Calu3 (cell line): Measurements from ENCODE around the gene DDIAS. TPM values are rescaled to one million over a fixed set of nuclear protein-coding genes. Genes with fewer than 3 reads are reported as not detected.

ENCODE experiments used
- BruUV-seq: library from RNA; stranded (reverse); fragments of 400-500 nt; replicated peaks from 2 replicates; lab custom pipeline; 2021; lab: Mats Ljungman, UMichigan
- CTCF ChIA-PET: fragments of 300-600 bp; sonication (Branson Sonifier 250); formaldehyde crosslinking; loops from one replicate; lab custom pipeline; 2022; ENCODE audit warnings: antibody characterized with exemption; lab: Charles Lee
- DNase-seq: peaks from one replicate; pipeline ENCODE4 v3.0.0; 2022
- H3K27ac Mint-ChIP-seq: one replicate; pipeline ENCODE4 v1.8.0; 2022; ENCODE audit warnings: mixed read lengths; ENCODE audit not compliant: unreplicated experiment
- H3K27me3 Mint-ChIP-seq: one replicate; pipeline ENCODE4 v1.8.0; 2022; ENCODE audit warnings: mixed read lengths; ENCODE audit not compliant: unreplicated experiment
- H3K36me3 Mint-ChIP-seq: one replicate; pipeline ENCODE4 v1.8.0; 2022; ENCODE audit warnings: mild to moderate bottlenecking, moderate library complexity, mixed read lengths; ENCODE audit not compliant: insufficient read depth, unreplicated experiment
- H3K4me1 Mint-ChIP-seq: one replicate; pipeline ENCODE4 v1.8.0; 2022; ENCODE audit warnings: mild to moderate bottlenecking, low read depth, mixed read lengths; ENCODE audit not compliant: unreplicated experiment
- H3K4me3 Mint-ChIP-seq: one replicate; pipeline ENCODE4 v1.8.0; 2022; ENCODE audit warnings: mild to moderate bottlenecking, low read depth, moderate library complexity, mixed read lengths; ENCODE audit not compliant: unreplicated experiment
- H3K9me3 Mint-ChIP-seq: one replicate; pipeline ENCODE4 v1.8.0; 2022; ENCODE audit warnings: low read depth, mixed read lengths; ENCODE audit not compliant: unreplicated experiment
- intact Hi-C: fragments of 100-400 bp; cut with micrococcal nuclease; formaldehyde crosslinking; loops from one replicate; pipeline ENCODE4 v1.10.0; 2022; ENCODE audit not compliant: unreplicated experiment
- total RNA-seq: library from RNA; stranded (reverse); gene quantifications from 2 replicates; pipeline ENCODE4 v1.2.3, GENCODE V29; 2022
- TF ChIP-seq, protein P1 (sequence below): fragments of 200-600 bp; IDR thresholded peaks from one replicate; pipeline ENCODE4 v1.8.0; 2022; ENCODE audit warnings: antibody characterized with exemption; ENCODE audit not compliant: unreplicated experiment

The DDIAS gene
- total RNA-seq, 1 experiment from 2014 or later = 10.9 TPM

DNA sequence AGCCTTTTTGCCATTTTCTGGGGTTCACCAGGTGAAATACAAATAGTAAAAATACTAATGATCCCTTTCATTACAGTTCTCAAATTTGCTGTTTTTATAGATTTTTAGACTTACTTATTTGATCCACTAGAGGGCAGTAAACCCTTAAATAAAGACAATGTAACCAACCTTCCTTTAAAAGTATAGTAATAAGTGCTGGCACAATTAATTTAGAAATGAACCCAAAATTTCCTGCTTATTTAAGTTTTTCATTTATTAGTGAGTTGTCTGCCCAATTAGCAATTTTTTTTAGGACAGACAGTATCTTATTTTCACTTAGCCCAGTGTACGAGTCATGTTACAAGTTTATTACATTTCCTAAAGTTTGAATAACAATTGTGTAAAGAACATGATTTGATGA, 4.7 kb downstream of the DDIAS start:
- TF ChIP-seq, protein P1, sequence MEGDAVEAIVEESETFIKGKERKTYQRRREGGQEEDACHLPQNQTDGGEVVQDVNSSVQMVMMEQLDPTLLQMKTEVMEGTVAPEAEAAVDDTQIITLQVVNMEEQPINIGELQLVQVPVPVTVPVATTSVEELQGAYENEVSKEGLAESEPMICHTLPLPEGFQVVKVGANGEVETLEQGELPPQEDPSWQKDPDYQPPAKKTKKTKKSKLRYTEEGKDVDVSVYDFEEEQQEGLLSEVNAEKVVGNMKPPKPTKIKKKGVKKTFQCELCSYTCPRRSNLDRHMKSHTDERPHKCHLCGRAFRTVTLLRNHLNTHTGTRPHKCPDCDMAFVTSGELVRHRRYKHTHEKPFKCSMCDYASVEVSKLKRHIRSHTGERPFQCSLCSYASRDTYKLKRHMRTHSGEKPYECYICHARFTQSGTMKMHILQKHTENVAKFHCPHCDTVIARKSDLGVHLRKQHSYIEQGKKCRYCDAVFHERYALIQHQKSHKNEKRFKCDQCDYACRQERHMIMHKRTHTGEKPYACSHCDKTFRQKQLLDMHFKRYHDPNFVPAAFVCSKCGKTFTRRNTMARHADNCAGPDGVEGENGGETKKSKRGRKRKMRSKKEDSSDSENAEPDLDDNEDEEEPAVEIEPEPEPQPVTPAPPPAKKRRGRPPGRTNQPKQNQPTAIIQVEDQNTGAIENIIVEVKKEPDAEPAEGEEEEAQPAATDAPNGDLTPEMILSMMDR = peak; percentile 21
- Mint-ChIP-seq H3K4me3 (no peak overlapping the region), H3K36me3 (peaks cover 14% of the 10 kb centered on the region), H3K9me3 (no peaks in the 10 kb centered on the region), H3K27me3 (no peaks in the 10 kb centered on the region), H3K4me1 (peaks cover 16% of the 10 kb centered on the region), H3K27ac (no peak overlapping the region)
- no peak for DNase-seq
- intact Hi-C loops = loop anchor here (2.0 to 10.0 kb wide), 4 partner anchors 166 to 911 kb away; partner anchors contain the start of genes PCF11 and RAB30
- no TSS peak for BruUV-seq
- CTCF ChIA-PET = no interaction called here

DNA sequence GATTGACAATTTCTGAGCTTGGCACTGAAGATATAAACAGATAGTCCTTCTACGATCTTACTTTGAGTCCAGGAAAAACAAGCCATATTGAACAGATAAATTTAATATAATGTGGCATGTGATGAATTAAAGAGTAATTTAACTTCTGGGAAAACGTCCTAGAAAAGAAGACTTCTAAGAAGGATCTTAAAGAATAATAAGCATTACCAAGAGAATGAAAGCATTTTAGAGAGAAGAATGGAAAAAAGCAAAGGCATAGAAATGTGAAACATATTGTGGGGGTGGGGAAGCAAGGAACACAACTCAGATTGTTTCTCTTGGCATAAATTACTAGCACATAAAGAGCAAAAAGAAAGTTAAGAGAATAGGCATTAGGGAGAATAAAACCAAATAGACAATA, 5.4 kb downstream of the DDIAS start:
- Mint-ChIP-seq H3K4me3 (no peak overlapping the region), H3K9me3 (no peaks in the 10 kb centered on the region), H3K4me1 (peaks cover 16% of the 10 kb centered on the region), H3K36me3 (peaks cover 7% of the 10 kb centered on the region), H3K27ac (no peak overlapping the region), H3K27me3 (no peaks in the 10 kb centered on the region)
- no peak for DNase-seq
- CTCF ChIA-PET = no interaction called here
- TF ChIP-seq, protein P1 = no peak
- BruUV-seq = no TSS peak
- intact Hi-C loops = loop anchor here (2.0 to 10.0 kb wide), 4 partner anchors 165 to 910 kb away; partner anchors contain the start of genes PCF11 and RAB30

DNA sequence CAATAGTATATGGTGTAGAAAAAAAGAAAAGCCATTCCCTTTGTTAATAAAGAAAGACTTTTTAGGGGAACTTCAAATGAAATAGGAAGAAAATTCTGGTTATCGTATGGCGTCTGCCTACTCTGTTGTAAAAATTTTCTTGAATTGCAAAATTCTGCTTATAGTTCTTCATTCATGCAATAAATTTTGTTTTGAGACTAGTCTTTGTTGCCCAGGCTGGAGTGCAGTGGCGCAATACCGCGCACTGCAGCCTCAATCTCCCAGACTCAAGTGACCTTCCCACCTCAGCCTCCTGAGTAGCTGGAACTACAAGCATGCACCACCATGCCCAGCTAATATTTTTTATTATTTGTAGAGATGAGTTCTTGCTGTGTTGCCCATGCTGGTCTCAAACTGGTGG, 5.8 kb downstream of the DDIAS start:
- peaks cover 2% of the 10 kb centered on the region for H3K36me3 Mint-ChIP-seq
- intact Hi-C loops = loop anchor here (2.0 to 10.0 kb wide), 4 partner anchors 165 to 910 kb away; partner anchors contain the start of genes PCF11 and RAB30
- CTCF ChIA-PET = no interaction called here
- DNase-seq = no peak
- H3K27ac Mint-ChIP-seq = no peak overlapping the region
- H3K4me1 Mint-ChIP-seq = peaks cover 13% of the 10 kb centered on the region
- H3K9me3 Mint-ChIP-seq = no peaks in the 10 kb centered on the region
- no peak overlapping the region for H3K4me3 Mint-ChIP-seq
- BruUV-seq = no TSS peak
- no peaks in the 10 kb centered on the region for H3K27me3 Mint-ChIP-seq
- TF ChIP-seq, protein P1 = no peak

DNA sequence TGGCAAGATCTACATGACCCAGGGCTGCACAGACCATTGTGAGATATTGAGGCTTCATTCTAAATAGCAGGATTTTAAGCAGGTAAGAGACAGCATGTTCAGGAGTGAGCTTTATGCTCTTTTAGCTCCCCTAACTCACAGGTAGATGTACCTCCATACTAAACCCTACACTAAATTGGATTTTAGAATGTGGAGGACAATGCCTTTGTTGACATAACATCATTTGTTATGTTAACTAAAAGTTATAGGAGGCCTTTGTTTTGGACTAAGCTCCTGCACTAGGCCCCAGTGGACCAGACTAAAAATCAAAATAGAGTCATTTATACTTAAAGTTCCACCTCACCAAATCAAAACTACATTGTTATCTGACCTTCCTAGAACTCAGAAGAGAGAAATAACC, 6.8 kb downstream of the DDIAS start:
- CTCF ChIA-PET = interaction anchor here (0.6 kb wide), 1 partner anchor 252 kb away, joined by 7 read pairs; no protein-coding TSS in a partner anchor
- Mint-ChIP-seq H3K4me3 (no peak overlapping the region), H3K27me3 (no peaks in the 10 kb centered on the region), H3K27ac (no peak overlapping the region), H3K36me3 (no peaks in the 10 kb centered on the region), H3K9me3 (no peaks in the 10 kb centered on the region), H3K4me1 (peaks cover 4% of the 10 kb centered on the region)
- no TSS peak for BruUV-seq
- DNase-seq = no peak
- TF ChIP-seq, protein P1 = no peak
- intact Hi-C loops = loop anchor here (5.0 to 10.0 kb wide), 3 partner anchors 164 to 909 kb away; partner anchors contain the start of genes PCF11 and RAB30
